ENCODE results near the gene MLLT1.

Gene MLLT1

GRCh38 chr19:6204866-6205723 is 74.7 kb downstream of the MLLT1 start:
- no peak for DNase-seq

GRCh38 chr19:6204212-6204611 is 75.6 kb downstream of the MLLT1 start:
- no peak for DNase-seq

GRCh38 chr19:6199240-6199994 is 80.4 kb downstream of the MLLT1 start:
- peak; percentile 98 to 99 for DNase-seq

GRCh38 chr19:6198896-6199239 is 80.9 kb downstream of the MLLT1 start:
- no peak for DNase-seq

GRCh38 chr19:6196361-6196760 is 83.4 kb downstream of the MLLT1 start:
- DNase-seq = no peak

GRCh38 chr19:6188811-6189210 is 91.0 kb downstream of the MLLT1 start:
- DNase-seq = no peak

GRCh38 chr19:6187374-6187773 is 92.4 kb downstream of the MLLT1 start:
- DNase-seq = no peak

- no peak for DNase-seq
Observed at GRCh38 chr19:6185835-6186834, 93.6 kb downstream of the MLLT1 start.

GRCh38 chr19:6185093-6185834 is 94.5 kb downstream of the MLLT1 start:
- DNase-seq = no peak

- DNase-seq = no peak
Observed at GRCh38 chr19:6181119-6181518, 98.7 kb downstream of the MLLT1 start.

- no peak for DNase-seq
Observed at GRCh38 chr19:6173190-6173589, 106.6 kb downstream of the MLLT1 start.

- DNase-seq = no peak
Observed at GRCh38 chr19:6172074-6172863, 107.5 kb downstream of the MLLT1 start.

GRCh38 chr19:6167115-6167514 is 112.7 kb downstream of the MLLT1 start:
- no peak for DNase-seq

GRCh38 chr19:6164906-6165531 is 114.8 kb downstream of the MLLT1 start:
- no peak for DNase-seq

- DNase-seq = peak; percentile 47 to 55
Observed at GRCh38 chr19:6161271-6161850, 118.4 kb downstream of the MLLT1 start.

Measured in activated T-cell treated with anti-CD3 and anti-CD28 coated beads, Interleukin-2, amount 50 U/mL, for 48 hours (primary cell).